ENCODE data around the gene PHAX.
"Not testable (repeated sequence)": the region's sequence is repeated elsewhere in the genome, so short reads cannot be mapped to it uniquely, and the experiment has no call there.

The PHAX gene

GRCh38 chr5:126605525-126605924, 4.8 kb downstream of the PHAX start:
- FAIRE-seq, result no peak

GRCh38 chr5:126610160-126610559, 9.4 kb downstream of the PHAX start:
- FAIRE-seq, result no peak

GRCh38 chr5:126610616-126611015, 9.9 kb downstream of the PHAX start:
- no peak for FAIRE-seq

GRCh38 chr5:126613941-126614592, 13.3 kb downstream of the PHAX start:
- FAIRE-seq, result no peak

GRCh38 chr5:126615286-126615685, 14.5 kb downstream of the PHAX start:
- FAIRE-seq, result no peak

- FAIRE-seq, result not testable (repeated sequence)
These were observed 16.9 kb downstream of the PHAX start for GRCh38 chr5:126617603-126618002.

GRCh38 chr5:126619781-126620180, 19.0 kb downstream of the PHAX start:
- no peak for FAIRE-seq

GRCh38 chr5:126624534-126624933, 23.8 kb downstream of the PHAX start:
- FAIRE-seq, result no peak

GRCh38 chr5:126628102-126628501, 27.4 kb downstream of the PHAX start:
- no peak for FAIRE-seq

GRCh38 chr5:126631920-126632319, 31.2 kb downstream of the PHAX start:
- no peak for FAIRE-seq

GRCh38 chr5:126633552-126633951, 32.8 kb downstream of the PHAX start:
- no peak for FAIRE-seq

GRCh38 chr5:126635585-126635984, 34.8 kb downstream of the PHAX start:
- no peak for FAIRE-seq

- FAIRE-seq, result no peak
These were observed 36.2 kb downstream of the PHAX start for GRCh38 chr5:126636956-126637355.

- FAIRE-seq, result no peak
These were observed 40.1 kb downstream of the PHAX start for GRCh38 chr5:126640866-126641265.

- no peak for FAIRE-seq
These were observed 40.6 kb downstream of the PHAX start for GRCh38 chr5:126641387-126641786.

GRCh38 chr5:126645132-126645531, 44.4 kb downstream of the PHAX start:
- no peak for FAIRE-seq

GRCh38 chr5:126647071-126647470, 46.3 kb downstream of the PHAX start:
- FAIRE-seq, result no peak

- FAIRE-seq, result no peak
These were observed 47.7 kb downstream of the PHAX start for GRCh38 chr5:126648471-126648870.

- FAIRE-seq, result not testable (repeated sequence)
These were observed 48.3 kb downstream of the PHAX start for GRCh38 chr5:126649057-126649456.

- FAIRE-seq, result not testable (repeated sequence)
These were observed 49.0 kb downstream of the PHAX start for GRCh38 chr5:126649709-126650108.

GRCh38 chr5:126650463-126650862, 49.7 kb downstream of the PHAX start:
- no peak for FAIRE-seq

GRCh38 chr5:126651013-126651577, 50.3 kb downstream of the PHAX start:
- no peak for FAIRE-seq

GRCh38 chr5:126656401-126657007, 55.8 kb downstream of the PHAX start:
- peak; percentile 97 for FAIRE-seq

- FAIRE-seq, result no peak
These were observed 57.8 kb downstream of the PHAX start for GRCh38 chr5:126658561-126658960.

All from G401.6 (cell line).